Stimulated activated CD8-positive, alpha-beta memory T cell treated with anti-CD3 and anti-CD28 coated beads, Interleukin-7, amount 100 ng/mL, for 4 hours (primary cell): ENCODE results near the gene AP1B1.
"Not testable (repeated sequence)": the region's sequence is repeated elsewhere in the genome, so short reads cannot be mapped to it uniquely, and the experiment has no call there.

ENCODE experiments used
- DNase-seq, 2 donors: peaks; one replicate each; pipeline ENCODE4 v3.0.0-alpha.2; 2020; ENCODE audit warnings: low read depth in 2 of 2

AP1B1 gene

GRCh38 chr22:29386708-29387107, 1.7 kb downstream of the AP1B1 start:
- no peak for DNase-seq

DNA sequence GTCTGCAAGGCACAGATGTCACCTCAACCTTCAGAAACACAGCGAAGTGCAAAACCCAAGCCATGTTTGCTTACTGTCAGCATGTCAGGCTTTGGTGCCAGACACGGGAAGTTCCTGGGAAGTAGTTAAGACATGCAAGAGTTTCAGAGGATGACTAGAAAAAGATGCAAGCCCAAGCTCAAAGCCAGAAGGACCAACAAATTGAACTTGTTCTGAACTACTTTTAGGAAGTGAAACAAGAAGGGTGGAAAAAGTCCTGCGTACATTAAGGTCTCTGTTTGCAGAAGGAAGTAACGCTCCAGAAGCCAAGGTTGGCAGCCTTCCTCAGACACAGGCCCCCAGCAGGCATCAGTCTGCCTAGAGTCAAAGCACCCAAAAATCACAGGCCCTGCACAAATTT, 2.6 kb downstream of the AP1B1 start:
- no peak for DNase-seq

GRCh38 chr22:29385151-29385704, 3.1 kb downstream of the AP1B1 start:
- no peak for DNase-seq

GRCh38 chr22:29383740-29384139, 4.6 kb downstream of the AP1B1 start:
- DNase-seq = no peak

GRCh38 chr22:29382580-29383302, 5.6 kb downstream of the AP1B1 start:
- DNase-seq = no peak

DNA sequence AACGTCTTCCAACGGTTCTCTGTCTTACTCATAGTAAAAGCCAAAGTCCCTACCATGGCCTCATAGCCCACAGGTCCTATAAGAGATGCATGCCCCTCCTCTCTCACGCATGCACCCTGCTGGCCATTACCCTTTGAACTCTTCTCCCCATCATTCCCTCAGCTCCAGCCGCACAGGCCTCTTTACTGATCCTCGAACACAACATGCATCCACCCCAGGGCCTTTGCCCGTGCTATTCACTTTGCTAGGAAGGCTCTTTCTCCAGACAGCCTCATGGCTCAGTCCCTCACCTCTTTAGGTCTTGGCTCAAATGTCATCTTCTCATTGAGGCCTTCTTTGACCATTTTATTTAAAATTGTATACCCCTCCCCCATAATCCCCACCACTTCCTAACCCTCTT, 7.5 kb downstream of the AP1B1 start:
- DNase-seq = no peak

GRCh38 chr22:29380032-29380781, 8.2 kb downstream of the AP1B1 start:
- no peak for DNase-seq

GRCh38 chr22:29379258-29379657, 9.1 kb downstream of the AP1B1 start:
- DNase-seq = no peak

GRCh38 chr22:29377979-29378378, 10.4 kb downstream of the AP1B1 start:
- no peak for DNase-seq

DNA sequence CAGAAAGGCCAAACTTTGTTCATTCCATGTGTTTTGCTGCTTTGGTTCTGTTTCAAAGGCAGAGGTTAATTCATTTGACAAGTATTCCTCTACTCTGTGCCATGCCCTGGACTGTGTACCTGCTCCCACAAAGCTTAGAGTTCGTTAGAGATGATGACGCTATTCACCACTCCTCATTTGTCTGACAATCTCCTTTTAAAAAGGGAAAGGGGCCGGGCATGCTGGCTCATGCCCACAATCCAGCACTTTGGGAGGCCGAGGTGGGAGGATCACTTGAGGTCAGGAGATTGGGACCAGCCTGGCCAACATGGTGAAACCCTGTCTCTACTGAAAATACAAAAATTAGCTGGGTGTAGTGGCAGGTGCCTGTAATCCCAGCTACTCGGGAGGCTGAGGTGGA, 11.7 kb downstream of the AP1B1 start:
- not testable (repeated sequence) for DNase-seq

GRCh38 chr22:29375398-29376076, 12.8 kb downstream of the AP1B1 start:
- no peak for DNase-seq

- not testable (repeated sequence) for DNase-seq
Measured at GRCh38 chr22:29374806-29375205, 13.6 kb downstream of the AP1B1 start.

DNA sequence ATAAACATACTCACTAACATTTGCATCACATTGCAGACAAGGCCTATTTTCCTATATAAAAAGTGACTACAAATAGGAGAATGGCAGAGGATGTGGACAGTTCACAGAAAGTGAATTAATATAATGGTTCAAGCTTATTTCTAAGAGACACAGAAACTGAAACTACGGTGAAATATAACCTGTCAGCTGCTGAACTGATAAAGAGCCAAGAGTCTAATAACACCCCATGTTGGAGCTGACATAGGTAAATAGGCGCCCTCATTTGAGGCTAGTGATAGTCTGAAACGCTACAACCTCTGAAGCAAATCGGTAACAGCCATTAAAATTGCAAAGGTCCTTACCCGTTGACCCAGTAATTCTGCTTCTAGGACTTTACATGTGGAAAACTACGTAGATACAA, 14.0 kb downstream of the AP1B1 start:
- DNase-seq = no peak

- DNase-seq = no peak
Measured at GRCh38 chr22:29370537-29370936, 17.8 kb downstream of the AP1B1 start.

DNA sequence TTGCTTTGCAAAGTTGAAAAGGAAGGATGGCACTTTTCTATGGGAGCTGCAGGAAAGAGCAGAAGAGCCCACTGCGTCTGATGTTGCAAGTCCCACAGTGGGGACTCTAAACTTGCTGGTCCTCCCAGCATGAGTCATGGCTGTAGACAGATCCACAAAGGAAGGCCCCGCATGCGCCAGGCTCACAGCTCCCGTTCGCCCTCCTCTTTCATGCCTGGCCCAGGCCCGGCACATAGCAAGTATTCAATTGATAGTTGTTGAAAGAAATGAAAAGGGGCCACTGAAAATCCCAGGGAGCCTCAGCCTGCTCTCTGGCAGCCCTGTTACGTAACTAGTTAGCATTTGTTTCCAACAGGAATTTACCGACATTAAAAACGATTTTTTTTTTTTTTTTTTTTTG, 18.9 kb downstream of the AP1B1 start:
- DNase-seq = no peak

DNA sequence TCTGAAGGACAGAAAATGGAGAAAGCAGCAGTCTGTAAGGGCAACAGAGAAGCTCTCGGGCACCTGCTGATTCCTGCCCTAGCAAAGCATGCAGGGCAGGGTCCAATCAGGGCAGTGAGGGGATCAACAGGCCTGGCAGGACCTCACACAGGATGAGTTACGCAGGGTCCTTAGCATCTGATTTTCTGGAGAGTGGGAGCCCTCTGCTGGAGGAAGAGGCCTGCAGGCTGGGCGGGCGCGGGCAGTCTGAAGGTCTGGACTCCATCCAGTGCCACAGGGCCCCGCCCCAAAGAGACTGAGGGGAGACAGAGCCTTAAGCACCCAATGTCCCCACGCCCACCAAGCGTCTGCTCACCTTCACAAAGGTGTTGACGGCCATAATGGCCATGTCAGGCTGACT, 28.9 kb downstream of the AP1B1 start:
- no peak for DNase-seq

GRCh38 chr22:29357193-29357890, 31.0 kb downstream of the AP1B1 start:
- not testable (repeated sequence) for DNase-seq

GRCh38 chr22:29353860-29354259, 34.5 kb downstream of the AP1B1 start:
- DNase-seq = no peak

GRCh38 chr22:29353286-29353685, 35.1 kb downstream of the AP1B1 start:
- DNase-seq = no peak

DNA sequence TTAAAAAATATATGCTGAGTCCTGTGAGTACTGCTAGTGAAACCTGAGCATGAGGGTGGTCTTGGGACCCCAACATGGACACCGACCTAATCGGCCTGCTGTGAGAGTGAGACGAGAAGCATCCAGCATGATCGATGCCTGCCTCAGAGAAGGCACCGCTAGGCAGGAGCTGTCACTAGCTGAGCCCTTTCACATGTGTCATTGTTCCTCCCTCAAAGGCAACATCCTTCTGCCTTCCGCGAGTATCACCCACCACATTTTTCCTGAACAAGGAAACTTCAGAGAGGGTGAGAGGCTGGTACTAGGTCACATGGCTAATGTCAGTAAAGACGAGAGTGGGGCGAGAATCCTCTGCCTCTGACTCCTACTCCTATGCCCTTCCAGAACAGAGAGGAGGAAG, 35.6 kb downstream of the AP1B1 start:
- no peak for DNase-seq

DNA sequence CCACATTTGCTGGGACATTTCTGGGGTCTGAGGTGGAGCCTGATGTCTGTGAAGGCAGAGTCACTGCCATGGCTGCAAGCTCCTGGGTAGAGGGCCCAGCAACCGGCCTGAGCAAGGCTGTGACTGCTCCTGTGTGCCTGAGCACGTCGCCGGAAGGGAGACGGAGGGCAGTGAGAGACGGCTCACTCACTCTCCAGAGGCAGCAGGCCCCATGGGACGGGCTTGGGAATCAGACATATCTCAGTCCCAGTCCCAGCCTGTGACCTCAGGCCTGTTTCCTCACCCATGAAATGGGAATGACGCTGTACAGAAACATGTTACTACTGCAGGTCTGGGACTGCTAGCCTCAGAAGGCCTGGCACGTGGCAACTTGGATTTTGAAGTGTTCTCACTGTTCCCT, 36.5 kb downstream of the AP1B1 start:
- DNase-seq = no peak

DNA sequence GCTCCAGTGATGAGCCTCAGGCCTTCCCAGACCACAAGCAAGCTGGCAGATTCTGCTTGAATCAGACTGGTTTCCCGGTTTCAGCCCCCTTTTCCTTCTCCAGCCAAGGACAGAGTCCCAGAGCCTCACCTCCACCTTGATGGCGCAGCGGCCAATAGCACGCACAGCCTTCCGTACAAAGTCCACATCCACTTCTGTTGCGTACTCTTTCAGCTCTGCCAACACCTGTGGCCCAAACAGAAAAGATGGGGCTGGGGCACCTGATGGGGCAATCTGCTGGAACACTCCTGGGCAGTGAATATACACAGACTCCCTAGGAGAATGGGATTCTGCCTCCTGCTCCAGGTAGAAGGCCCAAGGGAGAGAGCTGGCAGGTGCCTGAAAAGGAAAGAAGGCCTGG, 37.3 kb downstream of the AP1B1 start:
- DNase-seq = no peak
